NT2/D1 (cell line): ENCODE data around the gene EBLN1.

ENCODE experiments used
- DNase-seq: peaks from one replicate; pipeline ENCODE4 v3.0.0-alpha.2; 2011; ENCODE audit warnings: low read depth, low spot score
- H3K27me3 ChIP-seq: 2 replicates; pipeline ENCODE4 v1.6.0; 2011; ENCODE audit warnings: mild to moderate bottlenecking; ENCODE audit not compliant: insufficient read length, insufficient read depth
- H3K36me3 ChIP-seq: 2 replicates; pipeline ENCODE4 v1.6.1; 2011; ENCODE audit warnings: mild to moderate bottlenecking, low read length, mixed read lengths; ENCODE audit not compliant: insufficient read depth, insufficient read length
- H3K4me1 ChIP-seq: 2 replicates; pipeline ENCODE4 v1.5.1; 2011; ENCODE audit not compliant: insufficient read depth, insufficient read length
- H3K4me3 ChIP-seq: 2 replicates; pipeline ENCODE4 v1.5.1; 2011; ENCODE audit warnings: low read depth; ENCODE audit not compliant: insufficient read length
- H3K9ac ChIP-seq: 2 replicates; pipeline ENCODE4 v1.6.0; 2011; ENCODE audit warnings: low read depth; ENCODE audit not compliant: insufficient read length
- H3K9me3 ChIP-seq: 2 replicates; pipeline ENCODE4 v1.5.1; 2011; ENCODE audit warnings: mild to moderate bottlenecking, low read length; ENCODE audit not compliant: insufficient read depth
- SUZ12 ChIP-seq: IDR thresholded peaks from 2 replicates; pipeline ENCODE4 v1.6.1; 2011; ENCODE audit not compliant: insufficient read length, insufficient read depth; ENCODE audit errors: extremely low read depth
- YY1 ChIP-seq: IDR thresholded peaks from 2 replicates; pipeline ENCODE4 v1.6.1; 2011; ENCODE audit not compliant: insufficient read length, insufficient read depth
- ZNF274 ChIP-seq: IDR thresholded peaks from 2 replicates; pipeline ENCODE4 v1.6.1; 2011; ENCODE audit warnings: mild to moderate bottlenecking, low read depth, low read length

EBLN1 gene

DNA sequence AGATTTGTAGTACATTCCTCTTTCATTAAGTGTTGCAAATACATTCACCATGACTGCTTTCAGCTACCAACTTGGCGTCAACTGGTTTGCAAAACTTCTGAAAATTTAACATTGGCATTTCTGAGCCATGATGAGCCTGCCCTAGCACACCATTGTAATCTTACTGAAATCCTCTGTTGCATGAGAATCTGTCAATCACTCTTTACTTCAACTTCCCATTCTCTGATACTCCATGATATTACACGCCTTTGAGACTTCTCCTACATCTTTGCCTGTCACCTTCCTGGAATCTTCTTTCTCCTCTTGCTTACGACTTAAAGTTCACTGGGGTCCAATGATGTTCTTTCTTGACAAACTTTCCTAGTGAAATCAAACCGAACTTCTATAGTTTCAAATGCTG, 32.2 kb downstream of the EBLN1 start:
- no peaks in the 10 kb centered on the region for H3K27me3 ChIP-seq
- no peak overlapping the region for H3K9ac ChIP-seq
- no peak for DNase-seq
- no peaks in the 10 kb centered on the region for H3K4me1 ChIP-seq
- TF ChIP-seq ZNF274 (no peak), SUZ12 (no peak)
- H3K9me3 ChIP-seq, result no peaks in the 10 kb centered on the region
- H3K4me3 ChIP-seq, result no peak overlapping the region
- H3K36me3 ChIP-seq, result no peaks in the 10 kb centered on the region

DNA sequence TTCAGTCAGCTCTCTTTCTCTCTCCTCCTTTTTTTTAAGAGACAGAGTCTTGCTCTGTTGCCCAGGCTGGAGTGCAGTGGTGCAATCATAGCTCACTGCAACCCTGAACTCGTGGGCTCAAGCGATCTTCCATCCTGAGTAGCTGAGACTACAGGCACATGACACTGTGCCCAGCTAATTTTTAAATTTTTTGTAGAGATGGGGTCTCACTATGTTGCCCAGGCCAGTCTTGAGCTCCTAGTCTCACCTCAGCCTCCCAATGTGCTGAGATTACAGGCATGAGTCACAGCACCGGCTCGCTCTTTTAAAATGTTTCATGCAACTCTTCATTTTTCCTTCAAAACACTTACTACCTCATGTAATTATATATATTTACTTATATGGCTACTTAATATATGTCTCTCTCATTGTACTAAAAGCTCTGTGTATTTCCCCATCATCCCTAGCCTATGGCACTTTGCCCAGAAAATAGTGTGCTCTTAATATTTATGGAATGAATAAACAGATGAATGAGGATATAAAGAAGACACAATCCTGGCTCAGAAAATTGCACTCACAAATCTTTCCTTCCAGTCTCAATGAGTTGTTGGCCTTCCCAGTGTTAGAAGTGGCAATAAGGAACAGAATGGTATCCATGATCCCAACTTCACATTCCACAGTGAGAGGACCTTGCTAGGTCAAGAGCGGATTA, 33.9 kb downstream of the EBLN1 start:
- H3K4me1 ChIP-seq, result no peaks in the 10 kb centered on the region
- TF ChIP-seq ZNF274, result no peak
- H3K4me3 ChIP-seq, result no peak overlapping the region
- no peaks in the 10 kb centered on the region for H3K36me3 ChIP-seq
- H3K27me3 ChIP-seq, result no peaks in the 10 kb centered on the region
- DNase-seq, result no peak
- H3K9ac ChIP-seq, result no peak overlapping the region
- no peaks in the 10 kb centered on the region for H3K9me3 ChIP-seq

DNA sequence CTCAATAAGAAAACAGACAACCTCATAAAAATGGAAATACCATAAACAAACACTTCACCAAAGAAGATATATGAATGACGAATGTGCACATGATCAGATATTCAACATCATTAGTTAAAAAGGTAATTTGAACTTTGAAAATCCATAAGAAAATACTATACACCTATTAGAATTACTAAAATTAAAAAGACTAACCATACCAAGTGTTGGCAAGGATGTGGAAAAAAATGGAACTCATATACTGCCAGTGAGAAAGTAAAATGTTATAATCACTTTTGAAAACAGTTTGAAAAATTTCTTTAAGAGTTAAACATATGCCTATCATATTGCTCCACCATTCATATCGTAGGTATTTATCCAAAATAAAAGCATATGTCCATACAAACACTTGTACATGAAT, 37.1 kb downstream of the EBLN1 start:
- H3K27me3 ChIP-seq, result no peaks in the 10 kb centered on the region
- TF ChIP-seq ZNF274 (no peak), SUZ12 (no peak), YY1 (no peak)
- no peak overlapping the region for H3K4me3 ChIP-seq
- no peaks in the 10 kb centered on the region for H3K4me1 ChIP-seq
- no peak overlapping the region for H3K9ac ChIP-seq
- H3K36me3 ChIP-seq, result no peaks in the 10 kb centered on the region
- DNase-seq, result no peak
- no peaks in the 10 kb centered on the region for H3K9me3 ChIP-seq

DNA sequence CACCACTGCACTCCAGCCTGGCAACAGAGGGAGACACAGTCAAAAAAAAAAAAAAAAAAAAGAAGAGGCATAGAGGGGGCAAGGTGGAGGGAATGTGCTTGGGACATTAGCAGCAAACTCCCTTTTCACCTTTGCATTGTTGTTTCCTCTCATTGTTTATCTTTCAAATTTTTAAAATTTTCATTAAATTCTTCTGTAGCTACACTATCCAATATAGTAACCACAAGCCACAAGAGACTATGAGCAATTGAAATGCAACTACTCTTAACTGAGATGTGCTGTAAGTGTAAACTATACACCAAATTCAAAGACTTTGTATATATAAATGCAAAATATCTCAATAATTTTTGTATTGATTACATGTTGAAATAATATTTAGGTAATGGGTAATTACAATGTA, 43.4 kb downstream of the EBLN1 start:
- DNase-seq, result no peak
- H3K4me1 ChIP-seq, result no peaks in the 10 kb centered on the region
- no peak overlapping the region for H3K9ac ChIP-seq
- no peaks in the 10 kb centered on the region for H3K36me3 ChIP-seq
- TF ChIP-seq YY1, result no peak
- no peak for TF ChIP-seq SUZ12
- no peak for TF ChIP-seq ZNF274
- no peak overlapping the region for H3K4me3 ChIP-seq
- peaks cover 14% of the 10 kb centered on the region; the same call in 1 of the 2 replicates for H3K9me3 ChIP-seq
- H3K27me3 ChIP-seq, result no peaks in the 10 kb centered on the region

DNA sequence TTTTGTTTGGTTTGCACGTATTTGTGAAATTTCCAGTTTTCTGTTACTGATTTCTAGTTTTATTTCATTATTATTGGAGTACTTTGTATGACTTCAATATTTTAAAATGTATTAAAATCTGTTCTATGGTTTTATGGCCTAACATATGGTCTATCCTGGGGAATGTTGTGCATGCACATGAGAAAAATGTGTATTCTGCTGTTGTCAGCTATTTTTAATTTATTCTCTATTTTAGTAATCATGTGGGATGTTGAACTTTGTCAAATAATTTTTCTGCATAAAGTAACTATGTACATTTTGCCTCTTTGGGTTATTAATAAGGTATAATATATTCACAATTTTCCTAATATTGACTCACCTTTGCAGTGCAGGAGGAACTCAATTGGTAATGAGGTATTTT, 46.7 kb downstream of the EBLN1 start:
- H3K4me3 ChIP-seq, result no peak overlapping the region
- no peak for DNase-seq
- no peaks in the 10 kb centered on the region for H3K36me3 ChIP-seq
- TF ChIP-seq YY1, result no peak
- TF ChIP-seq SUZ12, result no peak
- no peak for TF ChIP-seq ZNF274
- H3K4me1 ChIP-seq, result no peaks in the 10 kb centered on the region
- H3K27me3 ChIP-seq, result no peaks in the 10 kb centered on the region
- H3K9ac ChIP-seq, result no peak overlapping the region
- peaks cover 14% of the 10 kb centered on the region; the same call in 1 of the 2 replicates for H3K9me3 ChIP-seq

DNA sequence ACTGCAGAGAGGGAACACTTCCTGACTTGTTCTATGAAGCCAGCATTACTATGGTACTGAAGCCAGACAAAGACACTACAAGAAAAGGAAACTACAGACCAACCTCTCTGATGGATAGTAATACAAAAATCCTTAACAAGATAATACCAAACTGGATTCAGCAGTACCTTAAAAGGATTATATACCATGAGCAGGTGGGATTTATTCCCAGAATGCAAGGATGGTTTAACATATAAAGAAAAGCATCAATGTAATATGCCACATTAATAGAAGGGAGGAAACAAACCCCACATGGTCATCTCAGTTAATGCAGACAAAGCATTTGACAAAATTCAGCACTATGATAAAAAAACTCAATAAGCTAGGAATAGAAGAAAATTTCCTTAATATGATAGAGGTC, 47.2 kb downstream of the EBLN1 start:
- no peaks in the 10 kb centered on the region for H3K4me1 ChIP-seq
- no peak for DNase-seq
- peaks cover 14% of the 10 kb centered on the region; the same call in 1 of the 2 replicates for H3K9me3 ChIP-seq
- no peak overlapping the region for H3K4me3 ChIP-seq
- no peaks in the 10 kb centered on the region for H3K36me3 ChIP-seq
- H3K9ac ChIP-seq, result no peak overlapping the region
- TF ChIP-seq SUZ12 (no peak), ZNF274 (no peak), YY1 (no peak)
- H3K27me3 ChIP-seq, result no peaks in the 10 kb centered on the region

DNA sequence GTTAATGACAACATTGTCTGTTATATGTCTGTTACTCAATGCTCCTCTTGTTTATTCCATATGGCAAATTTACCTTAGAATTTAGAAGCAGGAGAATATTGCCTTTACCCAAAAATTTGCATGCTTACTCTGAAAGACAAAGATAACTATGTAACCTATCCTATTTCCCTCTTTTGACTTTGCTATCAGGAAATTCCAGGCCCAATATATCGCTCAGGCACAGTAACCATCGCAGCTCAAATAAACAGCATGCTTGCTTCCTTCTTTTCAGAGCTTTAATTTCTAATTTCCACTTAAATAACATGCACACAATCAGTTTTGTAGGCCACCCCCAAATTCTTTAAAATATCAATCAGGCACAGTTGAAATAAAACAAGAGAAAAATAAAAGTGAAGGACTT, 57.8 kb downstream of the EBLN1 start:
- Histone ChIP-seq H3K27me3 (no peaks in the 10 kb centered on the region), H3K4me3 (no peak overlapping the region), H3K9ac (no peak overlapping the region), H3K36me3 (no peaks in the 10 kb centered on the region), H3K4me1 (no peaks in the 10 kb centered on the region), H3K9me3 (no peaks in the 10 kb centered on the region)
- TF ChIP-seq ZNF274, result no peak
- TF ChIP-seq SUZ12, result no peak
- no peak for TF ChIP-seq YY1
- no peak for DNase-seq

DNA sequence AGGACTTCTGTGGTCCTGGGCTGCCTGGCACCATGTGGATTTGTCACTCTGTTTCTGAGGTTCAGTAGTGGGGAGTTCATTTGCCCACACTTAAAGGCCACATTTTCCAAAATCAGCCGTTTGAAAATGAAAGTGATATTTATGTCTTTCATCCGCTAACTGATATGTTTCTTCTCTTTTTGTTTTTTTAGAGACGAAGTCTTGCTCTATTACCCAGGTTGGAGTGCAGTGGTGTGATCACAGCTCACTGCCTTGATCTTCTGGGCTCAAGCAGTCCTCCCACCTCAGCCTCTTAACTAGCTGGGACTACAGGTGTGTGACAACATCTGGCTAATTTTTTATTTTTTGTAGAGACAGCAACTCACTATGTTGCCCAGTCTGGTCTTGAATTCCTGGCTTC, 58.6 kb downstream of the EBLN1 start:
- Histone ChIP-seq H3K27me3 (no peaks in the 10 kb centered on the region), H3K9ac (no peak overlapping the region), H3K9me3 (no peaks in the 10 kb centered on the region), H3K36me3 (no peaks in the 10 kb centered on the region), H3K4me3 (no peak overlapping the region), H3K4me1 (no peaks in the 10 kb centered on the region)
- TF ChIP-seq YY1 (no peak), ZNF274 (no peak), SUZ12 (no peak)
- DNase-seq, result no peak
